HCT116 (cell line): ENCODE measurements around the gene GBE1. TPM values are rescaled to one million over a fixed set of nuclear protein-coding genes. Genes with fewer than 3 reads are reported as not detected.
A peak's percentile ranks its signal among the peaks of the same experiment; 100 is the strongest.

Source experiments
- ATAC-seq: fragments of 200-7000 bp; cut with Tn5 transposase; 2 replicates; pipeline ENCODE4 v1.9.1; 2020; ENCODE audit warnings: mild to moderate bottlenecking, moderate library complexity
- BruUV-seq: library from RNA; stranded (reverse); fragments of 400-500 nt; replicated peaks from 2 replicates; lab custom pipeline; 2021; lab: Mats Ljungman, UMichigan
- CTCF ChIA-PET: fragments of 300-600 bp; sonication (Branson Sonifier 250); formaldehyde crosslinking; loops from one replicate; lab custom pipeline; 2021; ENCODE audit warnings: antibody characterized with exemption; lab: Charles Lee
- POLR2A ChIA-PET: fragments of 300-600, 350-600 bp; sonication (Branson Sonifier 250); formaldehyde crosslinking; loops from one replicate; lab custom pipeline; 2021; ENCODE audit warnings: antibody characterized with exemption; lab: Charles Lee
- RAD21 ChIA-PET, 2 experiments: fragments of 300-600 bp; sonication (Branson Sonifier 250); formaldehyde crosslinking; loops; one replicate each; lab custom pipeline; 2023; ENCODE audit warnings: low total read pairs in 2 of 2; ENCODE audit not compliant: uncharacterized antibody in 2 of 2, unreplicated experiment in 2 of 2, low non-redundant PET in 1 of 2; lab: Charles Lee
- DNase-seq: peaks from one replicate; pipeline ENCODE4 v3.0.0-alpha.2; 2010; ENCODE audit warnings: low read depth, low spot score
- H2AFZ ChIP-seq: fragments of 200-600 bp; shearing (Covaris generic), sonication (generic); 2 replicates; pipeline ENCODE4 v1.6.1; 2017; ENCODE audit warnings: low read depth, mixed run types, mixed read lengths, antibody characterized with exemption, low read length; ENCODE audit not compliant: poor library complexity, severe bottlenecking
- H3K27ac ChIP-seq: 2 replicates; pipeline ENCODE4 v1.5.1; 2012; ENCODE audit warnings: low read depth, low read length
- H3K27me3 ChIP-seq: fragments of 200-600 bp; sonication (generic); 2 replicates; pipeline ENCODE4 v1.6.1; 2016; ENCODE audit warnings: mixed run types, low read length, mixed read lengths; ENCODE audit not compliant: insufficient read depth
- H3K36me3 ChIP-seq, 2 experiments: fragments of 200-500 bp in 1 of 2; fragments of 200-600 bp in 1 of 2; sonication (Bioruptor generic) in 1 of 2; sonication (generic) in 1 of 2; 2 replicates each; pipeline versions ENCODE4 v1.5.1 to v1.6.1; 2014 to 2016; ENCODE audit warnings: low read length in 2 of 2, inconsistent platforms in 1 of 2, mixed read lengths in 1 of 2, mixed run types in 1 of 2; ENCODE audit not compliant: insufficient read depth in 2 of 2, control insufficient read depth in 1 of 2
- H3K4me1 ChIP-seq, 2 experiments: fragments of 200-600 bp in 1 of 2; sonication (generic) in 1 of 2; 2 replicates each; pipeline versions ENCODE4 v1.5.1 to v1.6.1; 2012 to 2017; ENCODE audit warnings: low read length in 2 of 2, inconsistent platforms in 1 of 2, mild to moderate bottlenecking in 1 of 2, mixed read lengths in 1 of 2, mixed run types in 1 of 2, moderate library complexity in 1 of 2; ENCODE audit not compliant: insufficient read depth in 2 of 2, control insufficient read depth in 1 of 2
- H3K4me2 ChIP-seq: fragments of 200-600 bp; sonication (generic); 2 replicates; pipeline ENCODE4 v1.6.1; 2017; ENCODE audit warnings: mixed run types, low read length, mixed read lengths
- H3K4me3 ChIP-seq, 2 experiments: fragments of 200-600 bp in 1 of 2; sonication (generic) in 1 of 2; replicated peaks in 1 of 2; 2 replicates each; pipeline ENCODE4 v1.5.1; 2011 to 2016; ENCODE audit warnings: low read length in 2 of 2, control low read depth in 1 of 2, low read depth in 1 of 2, mild to moderate bottlenecking in 1 of 2, mixed read lengths in 1 of 2, mixed run types in 1 of 2
- H3K79me2 ChIP-seq: fragments of 200-600 bp; sonication (generic); 2 replicates; pipeline ENCODE4 v1.6.1; 2017; ENCODE audit warnings: mild to moderate bottlenecking, mixed run types, low read length, moderate library complexity, mixed read lengths; ENCODE audit not compliant: insufficient read depth
- H3K9ac ChIP-seq: fragments of 200-600 bp; sonication (generic); 2 replicates; pipeline ENCODE4 v1.6.1; 2016; ENCODE audit warnings: low read length, mixed read lengths
- H3K9me2 ChIP-seq: fragments of 200-600 bp; sonication (generic), shearing (Covaris generic); 2 replicates; pipeline ENCODE4 v1.6.1; 2017; ENCODE audit warnings: mixed run types, mild to moderate bottlenecking, moderate library complexity; ENCODE audit not compliant: insufficient read depth
- H3K9me3 ChIP-seq, 2 experiments: fragments of 200-500 bp in 1 of 2; fragments of 200-600 bp in 1 of 2; sonication (Bioruptor generic) in 1 of 2; sonication (generic) in 1 of 2; 2 replicates each; pipeline ENCODE4 v1.6.1; 2014 to 2017; ENCODE audit warnings: low read length in 2 of 2, mixed read lengths in 2 of 2, inconsistent platforms in 1 of 2, low read depth in 1 of 2, mild to moderate bottlenecking in 1 of 2, mixed run types in 1 of 2, moderate library complexity in 1 of 2; ENCODE audit not compliant: control insufficient read depth in 1 of 2, insufficient read depth in 1 of 2
- H4K20me1 ChIP-seq: fragments of 200-600 bp; sonication (generic), shearing (Covaris generic); 2 replicates; pipeline ENCODE4 v1.6.1; 2017; ENCODE audit warnings: mixed run types, mild to moderate bottlenecking, moderate library complexity; ENCODE audit not compliant: insufficient read depth
- CBX3 ChIP-seq: IDR thresholded peaks from 2 replicates; pipeline ENCODE4 v1.6.1; 2012; ENCODE audit warnings: low read depth
- CEBPB ChIP-seq: IDR thresholded peaks from 2 replicates; pipeline ENCODE4 v1.6.1; 2012; ENCODE audit warnings: low read depth
- EGR1 ChIP-seq: IDR thresholded peaks from 2 replicates; pipeline ENCODE4 v1.6.1; 2012; ENCODE audit warnings: low read depth
- ELF1 ChIP-seq: IDR thresholded peaks from 2 replicates; pipeline ENCODE4 v1.6.1; 2012; ENCODE audit warnings: low read depth, borderline replicate concordance
- EZH2phosphoT487 ChIP-seq: fragments of 200-600 bp; IDR thresholded peaks from 2 replicates; pipeline ENCODE4 v1.6.1; 2018; ENCODE audit warnings: antibody characterized with exemption, borderline replicate concordance
- FOSL1 ChIP-seq: IDR thresholded peaks from 2 replicates; pipeline ENCODE4 v1.6.1; 2012; ENCODE audit warnings: low read depth
- POLR2A ChIP-seq: IDR thresholded peaks from 2 replicates; pipeline ENCODE4 v1.7.0; 2011; ENCODE audit warnings: borderline replicate concordance; ENCODE audit not compliant: insufficient read depth, insufficient read length; ENCODE audit errors: extremely low read depth
- POLR2AphosphoS5 ChIP-seq: IDR thresholded peaks from 2 replicates; pipeline ENCODE4 v1.6.1; 2011; ENCODE audit warnings: mild to moderate bottlenecking, low read depth, low read length, moderate library complexity
- RAD21 ChIP-seq: IDR thresholded peaks from 2 replicates; pipeline ENCODE4 v1.6.1; 2012; ENCODE audit warnings: low read depth, mild to moderate bottlenecking
- SIN3A ChIP-seq: IDR thresholded peaks from 2 replicates; pipeline ENCODE4 v1.6.1; 2012; ENCODE audit warnings: low read depth
- SP1 ChIP-seq: IDR thresholded peaks from 2 replicates; pipeline ENCODE4 v1.6.1; 2012; ENCODE audit warnings: low read depth
- SRF ChIP-seq: IDR thresholded peaks from 2 replicates; pipeline ENCODE4 v1.6.1; 2012; ENCODE audit warnings: low read depth
- ZFX ChIP-seq: fragments of 450-650 bp; IDR thresholded peaks from 2 replicates; pipeline ENCODE4 v1.6.1; 2017
- ZNF274 ChIP-seq: fragments of 200-500 bp; sonication (Bioruptor generic); IDR thresholded peaks from 2 replicates; pipeline ENCODE4 v1.6.1; 2014; ENCODE audit warnings: mild to moderate bottlenecking, low read depth, low read length, inconsistent platforms
- intact Hi-C: fragments of 100-400 bp; cut with micrococcal nuclease; formaldehyde crosslinking; loops from 2 replicates; pipeline ENCODE4 v1.10.0; 2022
- total RNA-seq: library from RNA; stranded (reverse); gene quantifications from one replicate; pipeline ENCODE4 v1.2.1, GENCODE V29; 2021; ENCODE audit not compliant: unreplicated experiment
- TF ChIP-seq, protein P1 (sequence below): IDR thresholded peaks from 2 replicates; pipeline ENCODE4 v1.6.1; 2012
- TF ChIP-seq, protein P2 (sequence below), 3 experiments: fragments of 200-600 bp in 1 of 3; sonication (generic) in 1 of 3; IDR thresholded peaks in 2 of 3; conservative IDR thresholded peaks in 1 of 3; 2 replicates each; pipeline ENCODE4 v1.5.1; 2012 to 2017; ENCODE audit warnings: low read depth in 2 of 3, low read length in 2 of 3, antibody characterized with exemption in 1 of 3, borderline replicate concordance in 1 of 3, control low read depth in 1 of 3, mild to moderate bottlenecking in 1 of 3, mixed read lengths in 1 of 3, mixed run types in 1 of 3, moderate library complexity in 1 of 3; ENCODE audit not compliant: insufficient read depth in 1 of 3
- TF ChIP-seq, protein P3 (sequence below): IDR thresholded peaks from 2 replicates; pipeline ENCODE4 v1.6.1; 2012; ENCODE audit warnings: low read depth
- TF ChIP-seq, protein P4 (sequence below): IDR thresholded peaks from 2 replicates; pipeline ENCODE4 v1.6.1; 2011; ENCODE audit warnings: mild to moderate bottlenecking, low read length, moderate library complexity; ENCODE audit not compliant: insufficient replicate concordance; ENCODE audit errors: extremely low read depth

Gene GBE1
- total RNA-seq, 1 experiment from 2014 or later, result 27.7 TPM

DNA sequence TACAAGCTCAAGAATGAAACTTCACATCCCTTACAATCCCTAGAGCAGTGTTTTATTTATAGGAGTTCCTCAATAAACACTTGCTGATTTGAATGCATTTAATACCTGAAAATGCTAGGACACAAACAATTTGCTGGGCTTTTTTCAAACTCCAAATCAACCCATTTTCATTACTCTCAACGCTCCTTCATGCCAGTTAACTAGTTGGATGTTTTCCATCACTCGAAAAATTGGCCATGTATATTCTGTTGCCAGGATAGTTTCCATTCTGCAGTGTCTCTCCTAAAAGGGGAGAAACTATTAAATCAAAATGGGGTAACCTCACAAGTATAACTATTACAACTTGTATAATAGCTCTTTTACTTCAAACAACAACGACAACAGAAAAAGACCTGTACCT lies 1.2 kb downstream of the GBE1 start:
- Histone ChIP-seq H3K36me3 (no peaks in the 10 kb centered on the region), H2AFZ (no peak overlapping the region), H3K9me2 (no peaks in the 10 kb centered on the region), H4K20me1 (no peaks in the 10 kb centered on the region), H3K4me1 (peaks cover 13 to 20% of the 10 kb centered on the region in 2 experiments), H3K9me3 (no peaks in the 10 kb centered on the region), H3K79me2 (peaks cover 11% of the 10 kb centered on the region; the same call in 1 of the 2 replicates), H3K4me2 (peak overlapping the region; percentile 84), H3K9ac (peak overlapping the region; percentile 81), H3K4me3 (peak overlapping the region; percentile 64 to 68), H3K27ac (peak overlapping the region; percentile 96; the same call in 1 of the 2 replicates), H3K27me3 (no peaks in the 10 kb centered on the region)
- RAD21 ChIA-PET, result no interaction called here
- POLR2A ChIA-PET, result no interaction called here
- ATAC-seq, result no peak
- CTCF ChIA-PET, result no interaction called here
- no peak for DNase-seq
- BruUV-seq, result TSS peak; percentile 50
- TF ChIP-seq CBX3 (no peak), SIN3A (no peak), ZFX (no peak), POLR2A (no peak), EZH2phosphoT487 (no peak), CEBPB (no peak), POLR2AphosphoS5 (no peak), SRF (no peak), SP1 (no peak), FOSL1 (no peak), EGR1 (no peak), RAD21 (no peak), ELF1 (no peak), ZNF274 (no peak)
- TF ChIP-seq, protein P1, sequence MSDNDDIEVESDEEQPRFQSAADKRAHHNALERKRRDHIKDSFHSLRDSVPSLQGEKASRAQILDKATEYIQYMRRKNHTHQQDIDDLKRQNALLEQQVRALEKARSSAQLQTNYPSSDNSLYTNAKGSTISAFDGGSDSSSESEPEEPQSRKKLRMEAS, result no peak
- TF ChIP-seq, protein P2, sequence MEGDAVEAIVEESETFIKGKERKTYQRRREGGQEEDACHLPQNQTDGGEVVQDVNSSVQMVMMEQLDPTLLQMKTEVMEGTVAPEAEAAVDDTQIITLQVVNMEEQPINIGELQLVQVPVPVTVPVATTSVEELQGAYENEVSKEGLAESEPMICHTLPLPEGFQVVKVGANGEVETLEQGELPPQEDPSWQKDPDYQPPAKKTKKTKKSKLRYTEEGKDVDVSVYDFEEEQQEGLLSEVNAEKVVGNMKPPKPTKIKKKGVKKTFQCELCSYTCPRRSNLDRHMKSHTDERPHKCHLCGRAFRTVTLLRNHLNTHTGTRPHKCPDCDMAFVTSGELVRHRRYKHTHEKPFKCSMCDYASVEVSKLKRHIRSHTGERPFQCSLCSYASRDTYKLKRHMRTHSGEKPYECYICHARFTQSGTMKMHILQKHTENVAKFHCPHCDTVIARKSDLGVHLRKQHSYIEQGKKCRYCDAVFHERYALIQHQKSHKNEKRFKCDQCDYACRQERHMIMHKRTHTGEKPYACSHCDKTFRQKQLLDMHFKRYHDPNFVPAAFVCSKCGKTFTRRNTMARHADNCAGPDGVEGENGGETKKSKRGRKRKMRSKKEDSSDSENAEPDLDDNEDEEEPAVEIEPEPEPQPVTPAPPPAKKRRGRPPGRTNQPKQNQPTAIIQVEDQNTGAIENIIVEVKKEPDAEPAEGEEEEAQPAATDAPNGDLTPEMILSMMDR (IDR thresholded peaks at IDR 0.05 in 2 of 3, conservative IDR thresholded peaks at IDR 0.05 in 1 of 3; ENCODE audit: borderline replicate concordance in 1 of 3, insufficient read depth in 1 of 3, low read depth in 2 of 3, low read length in 2 of 3), result no peak
- TF ChIP-seq, protein P3, sequence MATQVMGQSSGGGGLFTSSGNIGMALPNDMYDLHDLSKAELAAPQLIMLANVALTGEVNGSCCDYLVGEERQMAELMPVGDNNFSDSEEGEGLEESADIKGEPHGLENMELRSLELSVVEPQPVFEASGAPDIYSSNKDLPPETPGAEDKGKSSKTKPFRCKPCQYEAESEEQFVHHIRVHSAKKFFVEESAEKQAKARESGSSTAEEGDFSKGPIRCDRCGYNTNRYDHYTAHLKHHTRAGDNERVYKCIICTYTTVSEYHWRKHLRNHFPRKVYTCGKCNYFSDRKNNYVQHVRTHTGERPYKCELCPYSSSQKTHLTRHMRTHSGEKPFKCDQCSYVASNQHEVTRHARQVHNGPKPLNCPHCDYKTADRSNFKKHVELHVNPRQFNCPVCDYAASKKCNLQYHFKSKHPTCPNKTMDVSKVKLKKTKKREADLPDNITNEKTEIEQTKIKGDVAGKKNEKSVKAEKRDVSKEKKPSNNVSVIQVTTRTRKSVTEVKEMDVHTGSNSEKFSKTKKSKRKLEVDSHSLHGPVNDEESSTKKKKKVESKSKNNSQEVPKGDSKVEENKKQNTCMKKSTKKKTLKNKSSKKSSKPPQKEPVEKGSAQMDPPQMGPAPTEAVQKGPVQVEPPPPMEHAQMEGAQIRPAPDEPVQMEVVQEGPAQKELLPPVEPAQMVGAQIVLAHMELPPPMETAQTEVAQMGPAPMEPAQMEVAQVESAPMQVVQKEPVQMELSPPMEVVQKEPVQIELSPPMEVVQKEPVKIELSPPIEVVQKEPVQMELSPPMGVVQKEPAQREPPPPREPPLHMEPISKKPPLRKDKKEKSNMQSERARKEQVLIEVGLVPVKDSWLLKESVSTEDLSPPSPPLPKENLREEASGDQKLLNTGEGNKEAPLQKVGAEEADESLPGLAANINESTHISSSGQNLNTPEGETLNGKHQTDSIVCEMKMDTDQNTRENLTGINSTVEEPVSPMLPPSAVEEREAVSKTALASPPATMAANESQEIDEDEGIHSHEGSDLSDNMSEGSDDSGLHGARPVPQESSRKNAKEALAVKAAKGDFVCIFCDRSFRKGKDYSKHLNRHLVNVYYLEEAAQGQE, result no peak
- TF ChIP-seq, protein P4, sequence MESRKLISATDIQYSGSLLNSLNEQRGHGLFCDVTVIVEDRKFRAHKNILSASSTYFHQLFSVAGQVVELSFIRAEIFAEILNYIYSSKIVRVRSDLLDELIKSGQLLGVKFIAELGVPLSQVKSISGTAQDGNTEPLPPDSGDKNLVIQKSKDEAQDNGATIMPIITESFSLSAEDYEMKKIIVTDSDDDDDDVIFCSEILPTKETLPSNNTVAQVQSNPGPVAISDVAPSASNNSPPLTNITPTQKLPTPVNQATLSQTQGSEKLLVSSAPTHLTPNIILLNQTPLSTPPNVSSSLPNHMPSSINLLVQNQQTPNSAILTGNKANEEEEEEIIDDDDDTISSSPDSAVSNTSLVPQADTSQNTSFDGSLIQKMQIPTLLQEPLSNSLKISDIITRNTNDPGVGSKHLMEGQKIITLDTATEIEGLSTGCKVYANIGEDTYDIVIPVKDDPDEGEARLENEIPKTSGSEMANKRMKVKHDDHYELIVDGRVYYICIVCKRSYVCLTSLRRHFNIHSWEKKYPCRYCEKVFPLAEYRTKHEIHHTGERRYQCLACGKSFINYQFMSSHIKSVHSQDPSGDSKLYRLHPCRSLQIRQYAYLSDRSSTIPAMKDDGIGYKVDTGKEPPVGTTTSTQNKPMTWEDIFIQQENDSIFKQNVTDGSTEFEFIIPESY, result no peak
- intact Hi-C loops, result loop anchor here (2.0 kb wide), 1 partner anchor 13 kb away; no protein-coding TSS in a partner anchor
